Activated CD8-positive, alpha-beta memory T cell treated with anti-CD3 and anti-CD28 coated beads, Interleukin-2, amount 50 U/mL, for 4 hours (primary cell): ENCODE data around the gene MDGA2.
"Not testable (repeated sequence)": the region's sequence is repeated elsewhere in the genome, so short reads cannot be mapped to it uniquely, and the experiment has no call there.

Experiments
- DNase-seq: peaks from one replicate; pipeline ENCODE4 v3.0.0-alpha.2; 2020

Gene MDGA2

GRCh38 chr14:47302121-47302520 is 373.3 kb downstream of the MDGA2 start:
- DNase-seq = no peak

DNA sequence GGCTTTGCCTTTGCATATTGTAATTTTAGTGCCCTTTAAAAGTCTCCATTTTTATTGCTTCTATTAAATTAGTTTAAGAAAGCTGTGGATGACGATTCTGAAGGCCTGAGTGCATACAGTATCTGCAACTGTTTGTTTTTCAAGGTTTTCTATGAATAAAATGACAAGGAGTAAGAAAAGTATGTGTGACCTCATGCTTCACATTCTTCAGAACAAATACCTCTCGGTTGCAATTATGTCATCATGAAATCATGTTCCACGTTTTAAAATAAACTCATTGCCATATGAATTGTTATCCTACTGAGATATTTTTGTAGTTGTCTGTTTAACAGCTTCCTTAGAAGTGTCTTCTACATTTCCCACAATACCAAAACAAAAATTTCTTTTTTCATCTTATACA is 374.6 kb downstream of the MDGA2 start:
- DNase-seq = no peak

- DNase-seq = no peak
Measured at GRCh38 chr14:47297374-47297773, 378.0 kb downstream of the MDGA2 start.

GRCh38 chr14:47284283-47284682 is 391.1 kb downstream of the MDGA2 start:
- no peak for DNase-seq

DNA sequence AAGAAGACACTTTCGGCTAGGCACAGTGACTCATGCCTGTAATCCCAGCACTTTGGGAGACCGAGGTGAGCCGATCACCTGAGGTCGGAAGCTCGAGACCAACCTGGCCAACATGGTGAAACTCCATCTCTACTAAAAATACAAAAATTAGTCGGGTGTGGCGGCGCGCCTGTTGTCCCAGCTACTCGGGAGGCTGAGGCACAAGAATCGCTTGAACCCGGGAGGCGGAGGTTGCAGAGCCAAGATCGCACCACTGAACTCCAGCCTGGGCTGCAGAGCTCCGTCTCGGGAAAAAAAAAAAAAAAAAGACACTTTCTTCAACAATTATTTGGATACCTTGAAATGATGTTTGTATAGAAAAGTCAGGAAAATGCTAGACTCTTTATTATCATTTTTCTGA is 393.6 kb downstream of the MDGA2 start:
- DNase-seq = not testable (repeated sequence)

DNA sequence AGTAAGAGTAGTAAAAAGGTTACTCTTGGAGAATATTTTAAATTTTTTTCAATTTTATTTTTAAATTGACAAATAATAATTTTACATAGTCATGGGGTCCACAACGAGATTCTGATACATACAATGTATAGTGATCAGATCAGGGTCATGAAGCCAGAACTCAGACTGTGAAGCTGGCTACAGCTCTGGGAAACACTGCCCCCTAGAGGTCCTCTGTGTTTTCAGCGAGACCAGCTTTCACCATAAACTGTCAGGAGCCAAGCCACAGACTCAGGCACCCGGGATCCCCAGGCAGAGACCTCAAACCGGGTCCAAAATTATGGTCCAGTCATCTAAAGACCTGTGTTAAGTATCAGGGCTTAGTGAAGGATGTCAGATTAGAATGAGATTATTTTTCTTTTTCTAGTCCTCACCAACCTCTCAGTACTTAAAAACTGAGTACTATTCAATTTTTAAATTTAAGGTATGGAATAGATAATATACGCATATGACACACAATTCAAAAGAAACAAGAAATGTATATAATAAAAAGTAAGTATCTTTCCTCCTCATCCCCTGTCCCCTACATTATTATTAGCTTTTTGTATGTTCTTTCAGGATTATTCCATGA is 397.1 kb downstream of the MDGA2 start:
- no peak for DNase-seq

GRCh38 chr14:47277703-47278102 is 397.7 kb downstream of the MDGA2 start:
- no peak for DNase-seq

GRCh38 chr14:47276931-47277330 is 398.5 kb downstream of the MDGA2 start:
- DNase-seq = no peak

DNA sequence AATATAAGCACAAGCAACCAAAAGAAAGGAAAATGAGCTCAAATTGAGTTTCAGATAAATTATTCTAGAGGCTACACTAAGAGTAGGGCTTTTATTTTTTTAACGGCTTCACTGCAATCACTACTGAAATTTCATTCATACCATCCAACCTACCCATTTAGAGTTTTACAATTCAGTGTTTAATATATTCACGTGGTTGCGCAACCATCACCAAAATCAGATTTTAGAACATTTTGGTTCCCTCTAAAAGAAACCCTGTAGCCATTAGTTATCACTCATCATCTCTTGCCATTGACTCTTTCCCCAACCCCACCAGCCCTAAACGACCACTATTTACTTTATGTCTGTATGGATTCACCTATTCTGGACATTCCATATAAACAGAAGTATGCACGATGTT is 401.5 kb downstream of the MDGA2 start:
- DNase-seq = no peak

DNA sequence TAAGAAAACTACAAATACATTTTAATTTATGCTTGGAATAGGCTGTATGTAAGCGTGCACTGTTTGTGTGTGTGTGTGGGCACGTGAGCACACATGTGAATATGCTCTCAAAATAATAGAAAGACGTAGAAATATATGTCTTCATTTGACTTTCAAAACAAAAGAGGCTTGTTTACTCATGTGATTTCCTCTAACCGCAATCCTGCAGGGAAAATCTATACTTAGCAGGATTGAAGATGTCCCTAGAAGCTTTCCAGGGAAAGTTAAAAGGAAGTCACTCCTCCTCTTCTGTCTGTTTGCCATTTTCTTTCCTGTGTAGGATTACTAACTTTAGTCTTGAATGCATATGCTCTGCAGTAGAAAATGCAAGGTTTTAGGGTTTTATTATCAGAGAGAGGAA is 404.7 kb downstream of the MDGA2 start:
- DNase-seq = no peak

DNA sequence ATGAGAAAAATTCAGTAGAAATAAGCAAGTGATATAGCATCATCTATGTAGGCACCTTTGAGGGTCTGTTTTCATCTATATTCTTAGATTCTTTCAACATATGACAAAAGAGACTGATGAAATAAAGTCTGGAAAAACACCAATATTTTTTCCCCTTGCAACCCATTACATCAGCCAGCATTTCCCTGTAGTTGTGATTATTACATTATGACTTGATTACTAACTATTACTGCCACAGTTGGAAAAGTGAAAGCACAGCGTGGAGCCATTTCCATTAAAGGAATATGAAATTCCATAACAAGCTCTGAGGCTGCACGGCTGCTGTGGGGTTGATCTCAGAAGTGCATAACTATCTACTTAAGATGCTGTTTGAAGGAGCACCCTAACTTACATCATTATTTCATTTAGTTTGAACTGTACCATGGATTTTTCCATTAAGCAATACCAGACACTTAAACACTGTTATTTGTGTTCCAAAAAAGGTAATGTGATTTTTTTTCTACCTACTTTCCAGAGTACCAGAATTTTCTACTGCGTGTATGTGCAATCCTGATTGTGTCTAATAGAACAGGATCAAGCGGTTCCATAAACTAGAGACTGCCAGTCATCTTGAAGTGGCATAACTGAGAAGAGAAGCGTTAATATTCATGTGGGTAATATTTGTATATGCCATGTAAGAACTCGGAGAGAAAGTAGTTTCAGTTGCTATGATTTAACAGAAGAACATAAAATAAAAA is 405.5 kb downstream of the MDGA2 start:
- no peak for DNase-seq

GRCh38 chr14:47264842-47265241 is 410.6 kb downstream of the MDGA2 start:
- no peak for DNase-seq

- DNase-seq = no peak
Measured at GRCh38 chr14:47262801-47263200, 412.6 kb downstream of the MDGA2 start.

DNA sequence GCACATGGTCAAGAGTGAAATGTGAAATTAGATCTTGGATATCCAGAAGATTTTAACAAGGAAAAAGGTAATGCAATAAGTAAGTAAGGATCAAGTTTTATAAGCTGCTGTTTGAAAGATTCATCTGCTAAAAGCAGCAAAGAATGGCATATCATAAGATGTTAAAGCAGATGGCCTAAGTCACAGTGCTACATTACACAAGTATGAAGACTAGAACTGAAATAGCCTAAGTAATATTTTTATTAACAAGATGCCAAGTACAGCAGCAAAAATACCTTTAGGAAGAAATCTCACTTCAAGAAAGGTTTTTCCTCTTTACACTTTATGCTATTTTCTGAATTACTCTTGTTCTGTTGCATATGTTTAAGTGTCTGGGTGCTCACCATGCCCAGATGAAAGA is 414.1 kb downstream of the MDGA2 start:
- DNase-seq = no peak

- no peak for DNase-seq
Measured at GRCh38 chr14:47259796-47260195, 415.6 kb downstream of the MDGA2 start.

DNA sequence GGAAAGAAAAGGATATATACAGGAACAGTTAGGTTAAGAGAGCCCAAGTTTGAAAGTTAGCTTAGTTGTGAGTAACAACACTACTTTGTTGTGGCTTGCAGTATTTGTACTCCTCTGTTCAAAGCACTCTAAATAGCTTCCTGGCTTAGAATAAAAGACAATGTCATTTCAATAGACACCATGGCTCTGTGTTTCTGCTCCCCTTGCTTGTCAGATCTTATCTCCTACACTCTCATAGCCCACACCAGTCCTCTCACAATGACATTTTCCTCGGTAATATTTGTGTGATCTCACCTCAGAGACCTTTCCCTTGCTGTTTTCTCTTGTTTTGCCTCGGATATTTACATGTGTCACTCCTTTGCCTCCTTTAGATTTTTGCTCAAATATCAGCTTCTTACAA is 418.4 kb downstream of the MDGA2 start:
- no peak for DNase-seq

DNA sequence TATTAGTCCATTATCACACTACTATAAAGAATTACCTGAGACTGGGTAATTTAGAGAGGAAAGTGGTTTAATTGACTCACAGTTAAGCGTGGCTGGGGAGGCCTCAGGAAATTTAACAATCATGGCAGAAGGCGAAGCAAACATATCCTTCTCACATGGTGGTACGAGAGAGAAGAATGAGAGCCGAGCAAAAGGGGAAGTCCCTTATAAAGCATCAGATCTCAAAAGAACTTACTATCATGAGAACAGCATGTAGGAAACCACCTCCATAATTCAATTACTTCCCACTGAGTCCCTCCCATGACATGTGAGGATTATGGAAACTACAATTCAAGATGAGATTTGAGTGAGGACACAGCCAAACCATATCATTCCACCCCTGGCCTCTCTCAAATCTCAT is 422.6 kb downstream of the MDGA2 start:
- DNase-seq = no peak

GRCh38 chr14:47246367-47246766 is 429.0 kb downstream of the MDGA2 start:
- no peak for DNase-seq

GRCh38 chr14:47242579-47242978 is 432.8 kb downstream of the MDGA2 start:
- not testable (repeated sequence) for DNase-seq

DNA sequence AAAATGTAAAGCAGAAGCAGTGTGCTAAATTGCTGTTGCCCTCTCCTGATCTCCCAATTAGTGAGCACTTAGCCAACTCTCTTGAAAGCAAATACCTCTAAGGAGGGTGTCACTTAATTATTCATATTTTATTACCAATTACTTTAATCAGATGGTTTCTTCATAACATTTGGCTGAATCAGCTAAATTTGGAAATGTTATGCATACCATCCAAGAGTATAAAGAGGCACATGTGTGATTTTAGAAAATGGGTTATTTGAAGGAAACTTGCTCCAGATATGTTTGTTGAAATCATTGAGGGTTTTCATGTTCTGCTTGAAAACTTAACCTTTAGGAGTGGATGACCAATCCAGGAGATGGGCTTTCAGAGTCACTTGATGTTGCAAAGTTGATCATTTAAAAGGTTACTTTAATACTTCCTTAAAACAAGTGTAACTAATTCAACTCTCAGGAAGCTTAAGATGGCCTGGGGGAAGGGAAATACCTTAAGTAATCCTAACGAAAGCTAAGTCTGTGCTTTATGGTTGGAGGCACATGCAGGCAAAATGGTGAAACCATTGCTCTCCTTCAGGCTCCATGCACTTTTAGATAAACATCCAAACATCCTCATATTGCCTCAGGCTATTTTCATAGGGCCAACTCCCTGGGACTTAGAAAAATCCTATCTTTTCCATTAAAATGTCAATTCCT is 434.5 kb downstream of the MDGA2 start:
- DNase-seq = no peak

- DNase-seq = no peak
Measured at GRCh38 chr14:47235619-47236018, 439.8 kb downstream of the MDGA2 start.

GRCh38 chr14:47226877-47227520 is 448.4 kb downstream of the MDGA2 start:
- no peak for DNase-seq

GRCh38 chr14:47223656-47224055 is 451.7 kb downstream of the MDGA2 start:
- DNase-seq = no peak

GRCh38 chr14:47220096-47220495 is 455.3 kb downstream of the MDGA2 start:
- DNase-seq = no peak
